Stimulated activated CD4-positive, alpha-beta T cell treated with anti-CD3 and anti-CD28 coated beads, Interleukin-2, amount 100 ng/mL, for 48 hours (primary cell): Measurements from ENCODE around the gene ZNF511.

Experiments used
- DNase-seq, 2 donors: peaks; one replicate each; pipeline ENCODE4 v3.0.0-alpha.2; 2020

ZNF511 gene

GRCh38 chr10:133336577-133337369, 28.1 kb downstream of the ZNF511 start, which contains the start of gene CALY:
TSS of gene CALY (minus strand) at chr10:133336896. CDS start at chr10:133328989, 7,907 bp downstream.
- DNase-seq, result peak; percentile 46 to 58

GRCh38 chr10:133337370-133337725, 28.6 kb downstream of the ZNF511 start:
- no peak for DNase-seq

GRCh38 chr10:133338080-133339071, 29.7 kb downstream of the ZNF511 start:
- no peak for DNase-seq

- no peak for DNase-seq
These were observed 31.1 kb downstream of the ZNF511 start for GRCh38 chr10:133339708-133340380.

DNA sequence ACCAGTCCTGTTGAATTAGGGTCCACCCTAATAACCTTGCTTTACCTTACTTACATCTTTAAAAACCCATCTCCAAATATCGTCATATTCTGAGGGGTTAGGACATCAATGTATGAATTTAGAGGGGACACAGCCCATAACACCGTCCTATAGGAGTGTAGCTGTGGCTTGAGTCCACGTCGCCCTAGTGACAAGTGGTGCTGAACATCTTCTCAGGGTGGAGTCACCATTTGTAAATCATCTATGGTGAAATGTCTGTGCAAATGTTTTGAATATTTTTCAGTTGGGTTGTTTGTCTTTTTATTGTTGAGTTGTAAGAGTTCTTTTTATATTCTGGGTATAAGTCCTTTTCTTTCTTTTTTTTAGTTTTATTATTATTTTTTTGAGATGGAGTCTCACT, 33.3 kb downstream of the ZNF511 start:
- no peak for DNase-seq

- DNase-seq, result no peak
These were observed 34.2 kb downstream of the ZNF511 start for GRCh38 chr10:133342942-133343341.

GRCh38 chr10:133343558-133343957, 34.8 kb downstream of the ZNF511 start:
- DNase-seq, result no peak

- no peak for DNase-seq
These were observed 35.5 kb downstream of the ZNF511 start for GRCh38 chr10:133344236-133344635.

GRCh38 chr10:133346413-133346812, 37.7 kb downstream of the ZNF511 start:
- DNase-seq, result no peak

GRCh38 chr10:133347710-133348517, 39.2 kb downstream of the ZNF511 start:
- DNase-seq, result no peak

DNA sequence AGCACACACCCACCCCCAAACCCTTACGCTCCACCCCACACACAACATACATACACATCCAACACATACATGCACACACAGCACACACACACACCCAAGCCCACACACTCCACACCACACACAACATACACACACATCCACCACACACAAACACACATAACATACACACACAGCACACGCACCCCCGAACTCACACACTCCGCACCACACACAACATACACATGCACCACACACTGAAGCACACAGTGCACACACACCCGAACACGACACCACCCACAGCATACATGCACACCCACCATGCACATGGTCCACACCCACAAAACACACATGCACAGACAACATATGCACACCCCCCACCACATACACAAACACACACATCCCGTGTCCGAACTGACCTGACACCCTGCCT, 40.5 kb downstream of the ZNF511 start:
- DNase-seq, result no peak

- no peak for DNase-seq
These were observed 40.9 kb downstream of the ZNF511 start for GRCh38 chr10:133349577-133350011.

GRCh38 chr10:133350283-133350949, 41.7 kb downstream of the ZNF511 start:
- DNase-seq, result no peak

GRCh38 chr10:133350950-133351329, 42.2 kb downstream of the ZNF511 start:
- DNase-seq, result no peak

GRCh38 chr10:133351408-133352318, 42.9 kb downstream of the ZNF511 start:
- no peak for DNase-seq

- no peak for DNase-seq
These were observed 44.7 kb downstream of the ZNF511 start for GRCh38 chr10:133353202-133353959.

DNA sequence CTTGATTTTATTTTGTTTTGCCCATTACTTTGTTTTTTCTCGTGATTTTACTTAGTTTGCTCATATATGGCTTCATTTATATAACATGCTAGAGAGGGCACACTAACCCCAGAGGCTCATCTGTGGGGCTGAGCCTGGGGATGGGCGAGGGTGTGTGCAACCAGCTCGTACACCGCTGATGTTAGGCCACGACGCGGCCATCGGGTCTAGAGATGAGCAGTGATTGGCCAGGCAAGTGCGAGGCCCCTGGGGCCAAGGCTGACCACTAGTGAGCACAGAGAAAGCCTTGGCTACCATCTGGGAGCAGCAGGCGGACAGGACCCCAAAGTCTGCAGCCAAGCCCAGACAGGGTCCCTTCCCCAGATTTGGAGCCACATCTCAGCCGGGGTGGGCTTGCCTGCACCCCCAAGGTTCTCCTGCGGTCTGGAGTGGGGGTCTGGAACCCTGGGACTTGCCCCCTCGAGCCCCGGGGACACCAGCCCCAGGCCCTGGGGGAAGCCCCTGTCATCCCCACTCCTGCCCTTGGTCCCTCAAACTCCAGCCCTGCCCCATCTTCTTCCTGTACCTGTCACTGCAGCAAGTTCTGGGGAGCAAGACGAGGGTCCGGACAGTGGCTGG, 45.4 kb downstream of the ZNF511 start:
- no peak for DNase-seq

DNA sequence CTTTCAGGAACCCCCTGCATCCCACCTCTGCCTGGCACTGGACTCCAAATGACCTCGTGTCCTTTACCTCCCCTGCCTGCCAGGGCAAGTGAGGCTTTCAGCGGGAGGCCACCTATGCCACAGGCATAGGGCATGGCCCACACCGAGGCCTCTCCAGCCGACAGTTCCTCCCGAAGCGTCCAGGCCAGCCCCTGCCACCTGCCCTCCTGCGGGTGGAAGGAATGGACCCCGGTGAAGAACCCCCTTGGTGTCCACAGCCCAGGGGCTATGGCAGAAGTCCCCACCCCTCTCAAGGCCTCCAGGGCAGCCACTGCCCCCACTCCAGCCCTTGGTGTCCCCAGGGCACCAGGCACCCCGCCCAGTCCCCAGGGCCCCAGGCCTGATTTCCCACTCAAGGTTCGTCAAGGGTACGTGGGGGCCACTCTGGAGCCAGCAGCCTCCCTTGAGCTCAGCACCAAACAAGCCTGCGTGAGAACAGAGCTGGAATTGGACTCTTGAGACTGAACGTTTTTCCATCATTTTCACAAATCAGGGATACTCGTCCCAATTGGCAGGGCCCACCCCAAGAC, 46.0 kb downstream of the ZNF511 start:
- DNase-seq, result no peak

DNA sequence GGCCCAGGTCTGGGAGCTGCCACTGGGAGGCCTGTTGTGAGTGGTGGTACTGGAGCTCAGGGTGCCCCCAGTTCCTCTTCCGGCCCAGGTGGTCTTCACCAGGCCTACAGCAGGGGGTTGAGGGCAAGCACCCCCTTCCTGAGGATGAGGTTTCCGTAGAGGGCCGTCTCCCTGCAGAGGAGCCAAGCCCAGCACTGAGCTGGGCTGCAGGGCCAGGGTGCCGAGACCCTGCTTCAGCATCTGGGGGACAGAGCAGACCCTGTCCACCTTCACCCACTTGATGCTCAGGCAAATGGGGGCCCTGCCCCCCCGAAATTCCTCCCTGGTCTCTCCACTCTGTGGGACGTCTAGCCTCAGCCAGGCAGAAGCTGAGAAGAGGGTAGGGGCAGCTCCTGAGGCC, 46.6 kb downstream of the ZNF511 start:
- no peak for DNase-seq
